GM12874 (cell line): ENCODE measurements around the gene TMEM88.

Experiments
- TF ChIP-seq, protein P1 (sequence below): IDR thresholded peaks from 2 replicates; pipeline ENCODE4 v1.5.1; 2011; ENCODE audit warnings: low read depth, mild to moderate bottlenecking, control low read depth, low read length, moderate library complexity; ENCODE audit not compliant: insufficient read depth

The TMEM88 gene

DNA sequence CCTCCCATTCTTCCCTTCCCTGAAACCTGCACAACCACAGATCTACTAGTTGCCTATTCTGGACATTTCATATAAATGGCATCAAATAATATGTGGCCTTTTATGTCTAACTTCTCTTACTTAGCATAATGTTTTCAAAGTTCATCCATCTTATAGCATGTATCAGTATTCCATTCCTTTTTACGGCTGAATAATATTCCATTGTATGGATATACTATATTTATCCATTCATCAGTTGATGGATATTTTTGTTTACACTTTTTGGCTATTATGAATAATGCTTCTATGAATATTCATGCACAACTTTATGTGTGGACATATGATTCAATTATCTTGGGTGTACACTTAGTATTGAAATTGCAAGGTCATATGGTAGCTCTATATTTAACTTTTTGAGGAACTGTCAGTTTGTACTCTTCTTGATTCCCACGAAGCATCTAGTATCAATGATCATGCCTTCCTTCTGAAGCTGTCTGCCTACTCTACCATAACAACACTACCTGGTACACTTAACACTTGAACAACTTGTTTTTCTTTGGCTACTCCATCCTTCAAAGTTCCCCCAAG is 21.0 kb downstream of the TMEM88 start:
- TF ChIP-seq, protein P1, sequence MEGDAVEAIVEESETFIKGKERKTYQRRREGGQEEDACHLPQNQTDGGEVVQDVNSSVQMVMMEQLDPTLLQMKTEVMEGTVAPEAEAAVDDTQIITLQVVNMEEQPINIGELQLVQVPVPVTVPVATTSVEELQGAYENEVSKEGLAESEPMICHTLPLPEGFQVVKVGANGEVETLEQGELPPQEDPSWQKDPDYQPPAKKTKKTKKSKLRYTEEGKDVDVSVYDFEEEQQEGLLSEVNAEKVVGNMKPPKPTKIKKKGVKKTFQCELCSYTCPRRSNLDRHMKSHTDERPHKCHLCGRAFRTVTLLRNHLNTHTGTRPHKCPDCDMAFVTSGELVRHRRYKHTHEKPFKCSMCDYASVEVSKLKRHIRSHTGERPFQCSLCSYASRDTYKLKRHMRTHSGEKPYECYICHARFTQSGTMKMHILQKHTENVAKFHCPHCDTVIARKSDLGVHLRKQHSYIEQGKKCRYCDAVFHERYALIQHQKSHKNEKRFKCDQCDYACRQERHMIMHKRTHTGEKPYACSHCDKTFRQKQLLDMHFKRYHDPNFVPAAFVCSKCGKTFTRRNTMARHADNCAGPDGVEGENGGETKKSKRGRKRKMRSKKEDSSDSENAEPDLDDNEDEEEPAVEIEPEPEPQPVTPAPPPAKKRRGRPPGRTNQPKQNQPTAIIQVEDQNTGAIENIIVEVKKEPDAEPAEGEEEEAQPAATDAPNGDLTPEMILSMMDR: no peak

GRCh38 chr17:7878234-7878633 is 23.4 kb downstream of the TMEM88 start:
- TF ChIP-seq, protein P1: no peak

DNA sequence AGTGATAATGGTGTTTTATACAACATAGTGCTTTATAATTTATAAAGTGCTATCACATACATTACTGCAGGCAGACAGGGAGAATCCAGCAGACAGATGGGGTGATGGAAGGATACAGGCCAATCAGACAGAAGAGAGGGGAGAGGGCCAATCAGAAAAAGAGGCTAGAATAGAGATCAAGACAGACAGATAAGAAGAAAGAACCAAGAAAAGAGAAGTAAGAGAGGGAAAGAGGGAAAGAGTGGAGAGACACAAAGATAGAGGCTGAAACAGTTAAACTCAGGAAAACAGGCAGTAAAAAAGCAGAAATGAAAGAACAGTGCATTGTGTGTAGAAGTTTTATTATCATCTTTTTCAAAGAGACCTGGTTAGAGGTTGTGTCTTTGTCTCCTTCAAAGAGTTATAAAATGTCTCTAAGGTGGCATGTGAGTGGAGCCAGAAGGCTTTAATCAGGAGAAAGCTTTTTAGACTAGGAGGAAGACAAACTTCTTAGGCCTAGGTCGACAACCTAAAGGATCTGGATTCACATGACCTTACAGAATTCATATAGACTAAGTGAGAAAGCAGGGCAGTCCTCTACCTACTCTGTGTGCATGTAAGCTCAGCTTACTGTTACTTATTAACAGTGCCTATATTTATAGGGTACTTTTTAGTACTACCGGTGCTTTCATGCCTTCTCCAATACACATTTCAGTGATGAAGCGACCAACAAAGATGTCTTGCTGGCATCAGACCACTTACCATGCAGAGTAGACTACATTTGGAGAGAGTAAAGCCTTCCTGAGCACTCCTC is 25.4 kb downstream of the TMEM88 start:
- TF ChIP-seq, protein P1: no peak

DNA sequence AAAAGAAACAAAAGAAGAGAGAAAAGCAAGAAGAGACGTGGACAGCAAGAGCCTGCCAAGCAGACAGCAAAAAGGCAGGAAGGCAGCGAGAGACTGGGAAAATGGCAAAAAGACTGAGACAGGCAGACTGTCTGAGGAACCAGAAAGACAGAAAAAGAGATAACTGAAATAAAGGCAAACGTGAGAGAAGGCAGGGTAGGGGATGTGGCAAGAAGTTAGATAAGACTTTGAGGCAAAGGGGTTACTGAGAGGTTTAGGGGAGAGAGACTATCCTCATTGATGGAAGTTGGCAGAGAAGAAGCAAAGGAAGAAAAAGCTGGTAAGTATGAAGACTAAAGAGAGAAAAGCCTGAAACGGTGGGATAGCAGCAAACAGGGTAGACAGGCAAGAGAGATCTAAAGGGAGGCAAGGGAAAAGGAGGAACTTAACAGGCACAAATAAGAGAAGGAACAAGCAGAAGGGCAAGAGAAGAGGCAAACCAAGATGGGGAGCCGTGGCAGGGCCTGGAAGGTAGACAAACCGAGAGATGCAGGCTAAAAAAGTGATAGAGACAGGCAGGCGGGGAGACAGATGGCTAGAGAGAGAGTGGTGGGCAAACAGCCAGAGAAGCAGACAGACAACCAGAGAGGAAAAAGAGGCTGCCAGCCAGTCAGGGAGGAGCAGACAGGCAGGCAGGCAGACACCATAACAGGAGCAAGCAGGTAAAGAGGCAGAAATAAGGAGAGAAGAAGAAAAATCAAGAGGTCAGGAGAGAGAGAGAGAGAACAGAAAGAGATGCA is 26.6 kb downstream of the TMEM88 start:
- TF ChIP-seq, protein P1: no peak

DNA sequence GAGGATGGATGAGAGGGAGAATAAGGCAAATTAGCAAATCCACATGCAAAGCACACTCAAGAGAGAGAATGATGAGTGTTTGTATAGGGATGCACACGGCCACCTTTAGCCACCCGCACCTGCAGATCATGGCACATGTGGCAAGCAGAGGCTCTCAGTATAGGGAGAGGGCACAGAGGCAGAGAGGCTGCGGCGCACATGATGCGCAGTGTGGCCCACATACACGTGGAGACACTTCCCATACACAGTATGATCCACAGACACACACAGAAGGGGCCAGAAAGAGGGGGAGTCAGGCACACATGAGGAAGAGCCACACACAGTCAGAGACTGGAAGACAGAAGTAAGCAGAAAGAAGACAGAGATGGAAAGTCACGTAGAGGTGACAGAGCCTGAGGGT is 27.2 kb downstream of the TMEM88 start:
- TF ChIP-seq, protein P1: no peak

- TF ChIP-seq, protein P1: no peak
Measured at GRCh38 chr17:7882629-7883028, 27.8 kb downstream of the TMEM88 start.

DNA sequence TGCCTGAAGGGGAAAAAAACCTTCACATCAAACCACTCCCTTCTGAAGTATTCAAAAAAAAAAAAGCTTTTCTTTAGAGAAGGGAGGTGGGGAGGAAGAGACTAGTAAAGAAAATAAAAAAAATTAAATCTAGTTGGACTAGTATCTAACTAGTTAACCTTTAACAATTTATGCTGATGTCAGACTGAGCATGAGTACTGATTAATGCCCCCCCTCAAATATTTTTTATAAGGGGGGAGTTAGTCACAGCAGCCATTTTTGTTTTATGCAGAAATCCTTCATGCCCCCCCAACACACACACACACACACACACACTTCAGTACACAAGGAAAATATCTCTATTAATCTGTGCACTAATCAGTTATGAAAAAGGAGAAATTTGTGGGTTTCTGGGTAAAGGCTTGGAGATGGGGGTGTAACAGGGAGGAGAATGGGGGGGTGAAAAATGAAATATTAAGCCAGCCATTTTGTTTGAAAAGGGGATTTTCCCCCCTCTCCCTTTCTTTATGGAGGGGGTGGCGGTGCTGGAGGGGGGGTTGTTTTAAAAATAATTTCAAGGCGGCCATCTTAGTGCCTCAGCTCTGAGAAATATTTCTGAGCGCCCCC is 29.0 kb downstream of the TMEM88 start:
- TF ChIP-seq, protein P1: no peak
